ENCODE data around the gene ZNF711. TPM values are rescaled to one million over a fixed set of nuclear protein-coding genes. Genes with fewer than 3 reads are reported as not detected.
A peak's percentile ranks its signal among the peaks of the same experiment; 100 is the strongest.

ZNF711 gene
- 0.32 and 0.86 TPM in 2 replicates for total RNA-seq

DNA sequence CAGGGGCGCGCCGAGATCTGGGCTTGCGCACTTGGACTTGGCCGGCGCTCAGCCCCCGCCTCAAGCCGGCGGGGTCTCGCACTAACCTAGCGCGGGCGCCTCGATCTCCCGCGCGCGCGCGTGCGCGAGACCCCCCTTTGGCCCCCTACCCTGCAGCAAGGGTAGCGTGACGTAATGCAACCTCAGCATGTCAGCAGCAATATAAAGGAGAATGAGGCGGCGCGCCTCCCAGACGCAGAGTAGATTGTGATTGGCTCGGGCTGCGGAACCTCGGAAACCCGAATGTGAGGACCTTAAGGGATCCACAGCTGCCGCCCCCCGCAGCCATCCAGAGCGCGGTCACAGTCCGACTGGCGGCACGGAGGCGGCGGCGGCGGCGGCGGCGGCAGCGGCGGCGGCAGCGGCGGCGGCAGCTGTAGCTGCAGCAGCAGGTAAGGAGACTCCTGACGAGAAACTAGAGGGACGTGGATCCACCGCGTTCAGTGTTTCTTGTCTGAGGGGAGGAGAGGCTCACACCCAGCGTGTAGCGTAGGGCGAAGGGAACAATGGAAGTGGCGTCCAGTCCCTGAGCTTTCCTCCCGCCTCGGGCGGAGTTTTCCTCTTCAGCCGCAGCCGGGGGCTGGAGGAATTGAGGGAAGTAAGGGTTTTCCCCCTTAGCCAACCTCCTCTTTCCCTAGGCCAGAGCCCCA is at the start of gene ZNF711, which contains the start of gene SATL1:
Gene ZNF711 (plus strand): TSS at position 231 of the 689 bp plus-strand sequence. CDS start 3,582 bp downstream, outside the sequence.
Gene SATL1 (minus strand): TSS at position 19 of the 689 bp plus-strand sequence. CDS start 134,811 bp downstream, outside the sequence.
- peak; percentile 4 for DNase-seq (ENCODE audit: low read depth)
- TF ChIP-seq, protein P1, sequence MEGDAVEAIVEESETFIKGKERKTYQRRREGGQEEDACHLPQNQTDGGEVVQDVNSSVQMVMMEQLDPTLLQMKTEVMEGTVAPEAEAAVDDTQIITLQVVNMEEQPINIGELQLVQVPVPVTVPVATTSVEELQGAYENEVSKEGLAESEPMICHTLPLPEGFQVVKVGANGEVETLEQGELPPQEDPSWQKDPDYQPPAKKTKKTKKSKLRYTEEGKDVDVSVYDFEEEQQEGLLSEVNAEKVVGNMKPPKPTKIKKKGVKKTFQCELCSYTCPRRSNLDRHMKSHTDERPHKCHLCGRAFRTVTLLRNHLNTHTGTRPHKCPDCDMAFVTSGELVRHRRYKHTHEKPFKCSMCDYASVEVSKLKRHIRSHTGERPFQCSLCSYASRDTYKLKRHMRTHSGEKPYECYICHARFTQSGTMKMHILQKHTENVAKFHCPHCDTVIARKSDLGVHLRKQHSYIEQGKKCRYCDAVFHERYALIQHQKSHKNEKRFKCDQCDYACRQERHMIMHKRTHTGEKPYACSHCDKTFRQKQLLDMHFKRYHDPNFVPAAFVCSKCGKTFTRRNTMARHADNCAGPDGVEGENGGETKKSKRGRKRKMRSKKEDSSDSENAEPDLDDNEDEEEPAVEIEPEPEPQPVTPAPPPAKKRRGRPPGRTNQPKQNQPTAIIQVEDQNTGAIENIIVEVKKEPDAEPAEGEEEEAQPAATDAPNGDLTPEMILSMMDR (IDR thresholded peaks at IDR 0.05; ENCODE audit: insufficient read depth, low read depth, low read length): no peak
- H3K4me3 ChIP-seq (ENCODE audit: low read depth, low read length): peak within 1 kb of the TSS; percentile 53

DNA sequence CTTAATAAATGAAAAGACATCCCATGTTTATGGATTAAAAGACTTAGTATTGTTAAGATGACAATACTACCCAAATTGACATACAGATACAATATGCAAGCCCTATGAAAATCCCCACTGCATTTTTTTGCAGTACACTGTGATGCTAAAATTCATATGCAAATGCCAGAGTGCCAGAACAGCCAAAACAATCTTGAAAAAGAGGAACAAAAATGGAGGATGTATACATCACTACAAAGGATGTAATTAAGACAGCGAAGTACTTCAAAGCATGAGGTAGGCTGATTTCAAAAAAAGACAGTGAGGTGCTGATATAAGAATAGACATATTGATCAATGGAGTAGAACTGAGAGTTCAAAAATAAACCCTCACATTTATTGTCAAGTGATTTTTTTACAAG is 47.5 kb upstream of the ZNF711 start:
- no peak overlapping the region for H3K4me3 ChIP-seq (ENCODE audit: low read depth, low read length)
- TF ChIP-seq, protein P1 (IDR thresholded peaks at IDR 0.05; ENCODE audit: insufficient read depth, low read depth, low read length): no peak
- no peak for DNase-seq (ENCODE audit: low read depth)

DNA sequence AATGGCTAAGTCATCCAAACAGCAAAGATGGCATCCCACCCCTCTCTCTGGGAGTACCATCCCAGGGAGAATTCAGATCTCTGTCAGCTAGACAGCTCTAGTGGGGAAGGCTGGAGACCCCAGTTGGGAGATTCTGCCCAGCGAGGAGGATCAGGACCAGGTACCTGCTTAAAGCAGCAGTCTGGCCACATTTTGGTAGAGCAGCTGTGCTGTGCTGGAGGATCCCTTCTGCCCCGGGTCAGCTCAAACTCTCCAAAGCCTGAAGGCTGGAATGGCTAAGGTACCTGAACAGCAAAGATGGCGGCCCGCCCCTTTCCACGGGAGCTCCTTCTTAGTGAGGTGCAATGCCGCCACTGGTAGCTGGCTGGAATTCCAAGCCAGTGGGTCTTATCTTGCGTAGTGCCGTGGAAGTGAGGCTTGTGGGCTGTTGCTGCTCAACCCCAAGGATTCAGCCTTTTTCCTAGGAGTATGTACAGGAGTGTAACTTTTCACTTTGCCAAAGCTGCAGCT is 40.3 kb upstream of the ZNF711 start:
- no peak overlapping the region for H3K4me3 ChIP-seq (ENCODE audit: low read depth, low read length)
- TF ChIP-seq, protein P1 (IDR thresholded peaks at IDR 0.05; ENCODE audit: insufficient read depth, low read depth, low read length): no peak
- no peak for DNase-seq (ENCODE audit: low read depth)

DNA sequence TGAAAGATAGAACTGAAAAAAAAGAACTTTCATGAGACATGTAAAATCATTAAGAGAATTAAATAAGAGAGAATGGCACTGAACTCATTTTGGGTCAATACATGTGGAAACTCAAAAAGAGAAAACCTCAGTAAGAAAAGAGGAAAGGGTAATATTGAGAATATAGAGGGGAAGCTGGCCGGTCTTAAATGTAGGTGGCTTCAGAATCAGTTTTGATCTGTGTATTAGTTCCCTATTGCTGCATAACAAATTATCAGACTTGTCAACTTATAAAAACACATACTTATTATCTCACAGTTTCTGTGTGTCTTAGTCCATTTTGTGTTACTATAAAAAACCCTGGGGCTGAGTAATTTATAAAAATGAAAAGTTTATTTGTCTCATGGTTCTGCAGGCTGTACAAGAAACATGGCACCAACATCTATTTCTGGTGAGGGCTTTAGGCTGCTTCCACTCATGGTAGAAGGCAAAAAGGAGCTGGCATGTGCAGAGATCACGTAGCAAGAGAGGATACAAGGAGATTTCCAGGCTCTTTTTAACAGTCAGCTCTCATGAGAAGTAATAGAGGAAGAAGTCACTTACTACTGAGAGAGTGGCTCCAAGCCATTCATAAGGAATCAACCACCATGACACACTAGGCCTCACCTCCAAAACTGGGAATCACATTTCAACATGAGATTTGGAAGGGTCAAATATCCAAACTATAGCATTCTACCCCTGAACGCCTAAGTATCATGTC is 29.8 kb upstream of the ZNF711 start:
- H3K4me3 ChIP-seq (ENCODE audit: low read depth, low read length): no peak overlapping the region
- TF ChIP-seq, protein P1 (IDR thresholded peaks at IDR 0.05; ENCODE audit: insufficient read depth, low read depth, low read length): no peak
- no peak for DNase-seq (ENCODE audit: low read depth)

DNA sequence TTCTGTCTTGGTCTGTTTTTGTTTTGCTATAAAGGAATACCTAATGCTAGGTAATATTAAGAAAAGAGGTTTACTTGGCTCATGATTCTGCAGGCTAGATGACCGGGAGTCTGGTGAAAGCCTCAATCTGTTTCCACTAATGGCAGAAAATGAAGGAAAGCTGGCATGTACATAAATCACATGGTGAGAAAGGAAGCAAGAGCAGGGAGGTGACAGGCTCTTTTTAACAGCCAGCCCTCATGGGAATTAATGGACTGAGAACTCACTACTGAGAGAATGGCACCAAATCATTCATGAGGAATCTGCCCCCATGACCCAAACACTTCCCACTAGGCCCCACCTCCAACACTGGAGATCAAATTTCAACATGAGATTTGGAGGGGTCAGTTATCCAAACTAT is 27.8 kb upstream of the ZNF711 start:
- DNase-seq (ENCODE audit: low read depth): no peak
- TF ChIP-seq, protein P1 (IDR thresholded peaks at IDR 0.05; ENCODE audit: insufficient read depth, low read depth, low read length): no peak
- no peak overlapping the region for H3K4me3 ChIP-seq (ENCODE audit: low read depth, low read length)

DNA sequence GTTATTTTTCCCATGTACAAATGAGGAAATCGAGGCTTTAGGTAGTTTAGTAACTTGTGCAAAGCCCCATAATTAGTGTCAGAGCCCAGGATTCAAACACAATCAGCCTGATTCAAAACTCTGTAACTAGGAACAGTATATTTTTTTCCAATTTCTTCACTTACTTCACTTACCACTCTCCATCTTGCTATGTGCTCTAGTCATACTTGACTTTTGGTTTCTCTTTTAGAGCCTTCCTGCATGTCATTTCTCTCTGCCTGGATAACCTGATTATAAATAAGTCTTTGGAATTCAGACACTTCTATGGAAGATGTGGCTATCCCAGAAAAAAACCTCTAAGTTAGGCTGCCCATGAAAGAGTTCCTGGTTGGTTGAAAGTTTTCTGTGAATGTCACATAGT is 22.4 kb upstream of the ZNF711 start:
- H3K4me3 ChIP-seq (ENCODE audit: low read depth, low read length): no peak overlapping the region
- TF ChIP-seq, protein P1 (IDR thresholded peaks at IDR 0.05; ENCODE audit: insufficient read depth, low read depth, low read length): no peak
- no peak for DNase-seq (ENCODE audit: low read depth)
